IMR-90 (cell line): Measurements from ENCODE around the gene ADAMTS16. TPM values are rescaled to one million over a fixed set of nuclear protein-coding genes. Genes with fewer than 3 reads are reported as not detected.

Source experiments
- ATAC-seq: fragments of 200-7000 bp; cut with Tn5 transposase; 2 replicates; pipeline ENCODE4 v1.9.1; 2020; ENCODE audit warnings: low read depth, mild to moderate bottlenecking, moderate library complexity
- BruUV-seq: library from RNA; stranded (reverse); fragments of 400-500 nt; replicated peaks from 2 replicates; lab custom pipeline; 2021; lab: Mats Ljungman, UMichigan
- CTCF ChIA-PET: fragments of 300-600 bp; formaldehyde crosslinking; extraction: SDS; loops from one replicate; lab custom pipeline; 2021; ENCODE audit warnings: antibody characterized with exemption; lab: Yijun Ruan, JAX
- POLR2A ChIA-PET: fragments of 300-600 bp; sonication (Branson Sonifier 250); formaldehyde crosslinking; loops from one replicate; lab custom pipeline; 2022; ENCODE audit warnings: antibody characterized with exemption; ENCODE audit not compliant: unreplicated experiment; lab: Charles Lee
- DNase-seq: peaks from one replicate; pipeline ENCODE4 v3.0.0; 2013
- H2AFZ ChIP-seq: replicated peaks from 2 replicates; pipeline ENCODE3; 2013; ENCODE audit warnings: low read length, mild to moderate bottlenecking; ENCODE audit not compliant: poor library complexity
- H2AK5ac ChIP-seq: 2 replicates; pipeline ENCODE4 v1.6.1; 2013; ENCODE audit warnings: low read depth, low read length, inconsistent platforms
- H2AK9ac ChIP-seq: replicated peaks from 2 replicates; pipeline ENCODE3; 2013; ENCODE audit warnings: mild to moderate bottlenecking, low read depth, low read length, moderate library complexity; ENCODE audit not compliant: poor library complexity
- H2BK120ac ChIP-seq: 2 replicates; pipeline ENCODE4 v1.6.1; 2013; ENCODE audit warnings: low read depth, low read length, inconsistent platforms
- H2BK15ac ChIP-seq: 3 replicates; pipeline ENCODE4 v1.6.1; 2013; ENCODE audit warnings: low read depth, low read length, inconsistent platforms
- H2BK20ac ChIP-seq: 2 replicates; pipeline ENCODE4 v1.6.1; 2013; ENCODE audit warnings: low read depth, mild to moderate bottlenecking, inconsistent platforms, low read length, moderate library complexity
- H2BK5ac ChIP-seq: 2 replicates; pipeline ENCODE4 v1.6.1; 2013; ENCODE audit warnings: mild to moderate bottlenecking, low read depth, low read length, inconsistent platforms; ENCODE audit not compliant: poor library complexity, severe bottlenecking
- H3K14ac ChIP-seq: replicated peaks from 2 replicates; pipeline ENCODE4 v1.6.1; 2013; ENCODE audit warnings: low read depth, low read length, inconsistent platforms
- H3K18ac ChIP-seq: 2 replicates; pipeline ENCODE4 v1.6.1; 2013; ENCODE audit warnings: low read depth, low read length, control low read depth
- H3K23ac ChIP-seq: 2 replicates; pipeline ENCODE4 v1.6.1; 2013; ENCODE audit warnings: low read depth, low read length, inconsistent platforms
- H3K27ac ChIP-seq: 2 replicates; pipeline ENCODE4 v1.5.1; 2013; ENCODE audit warnings: mild to moderate bottlenecking, control low read depth, low read length; ENCODE audit not compliant: insufficient read depth
- H3K27me3 ChIP-seq: 2 replicates; pipeline ENCODE4 v1.6.1; 2013; ENCODE audit warnings: low read length; ENCODE audit not compliant: control insufficient read depth, insufficient read depth
- H3K36me3 ChIP-seq: 2 replicates; pipeline ENCODE4 v1.6.1; 2013; ENCODE audit warnings: low read length, mixed read lengths; ENCODE audit not compliant: control insufficient read depth, insufficient read depth
- H3K4ac ChIP-seq: 2 replicates; pipeline ENCODE4 v1.6.1; 2013; ENCODE audit warnings: low read depth, low read length, inconsistent platforms
- H3K4me1 ChIP-seq: 2 replicates; pipeline ENCODE4 v1.6.1; 2013; ENCODE audit warnings: low read length, mixed read lengths; ENCODE audit not compliant: control insufficient read depth, insufficient read depth
- H3K4me2 ChIP-seq: 2 replicates; pipeline ENCODE4 v1.6.1; 2013; ENCODE audit warnings: low read depth, mild to moderate bottlenecking, control low read depth, low read length, moderate library complexity
- H3K4me3 ChIP-seq: 2 replicates; pipeline ENCODE4 v1.5.1; 2013; ENCODE audit warnings: low read depth, mild to moderate bottlenecking, control low read depth, low read length, moderate library complexity; ENCODE audit not compliant: insufficient read depth
- H3K56ac ChIP-seq: 2 replicates; pipeline ENCODE4 v1.6.1; 2013; ENCODE audit warnings: low read length, inconsistent platforms; ENCODE audit not compliant: insufficient read depth; ENCODE audit errors: extremely low read depth
- H3K79me1 ChIP-seq, 2 experiments: 2 replicates each; pipeline ENCODE4 v1.6.1; 2013; ENCODE audit warnings: low read length in 2 of 2, inconsistent platforms in 1 of 2, low read depth in 1 of 2
- H3K9ac ChIP-seq: 2 replicates; pipeline ENCODE4 v1.6.1; 2013; ENCODE audit warnings: low read depth, low read length, control low read depth
- H3K9me1 ChIP-seq: 2 replicates; pipeline ENCODE4 v1.6.1; 2013; ENCODE audit warnings: low read length, inconsistent platforms; ENCODE audit not compliant: insufficient read depth
- H3K9me3 ChIP-seq: 2 replicates; pipeline ENCODE4 v1.6.1; 2013; ENCODE audit warnings: low read length; ENCODE audit not compliant: control insufficient read depth, insufficient read depth
- H4K20me1 ChIP-seq: 2 replicates; pipeline ENCODE4 v1.6.1; 2013; ENCODE audit warnings: low read length, inconsistent platforms; ENCODE audit not compliant: insufficient read depth
- H4K5ac ChIP-seq: 2 replicates; pipeline ENCODE4 v1.6.1; 2013; ENCODE audit warnings: mild to moderate bottlenecking, low read depth, low read length, control low read depth
- H4K8ac ChIP-seq, 2 experiments: 2 replicates each; pipeline ENCODE4 v1.6.1; 2013; ENCODE audit warnings: low read depth in 2 of 2, low read length in 2 of 2, control low read depth in 1 of 2, inconsistent platforms in 1 of 2
- H4K91ac ChIP-seq: 2 replicates; pipeline ENCODE4 v1.6.1; 2013; ENCODE audit warnings: low read depth, low read length, inconsistent platforms; ENCODE audit not compliant: insufficient read depth
- BHLHE40 ChIP-seq: fragments of 150-350 bp; IDR thresholded peaks from 2 replicates; pipeline ENCODE4 v1.6.1; 2016; ENCODE audit warnings: mild to moderate bottlenecking, low read depth, low read length
- CEBPB ChIP-seq: IDR thresholded peaks from 2 replicates; pipeline ENCODE4 v1.6.1; 2012; ENCODE audit warnings: low read depth, low read length, improper control_type of control experiment
- CHD1 ChIP-seq: IDR thresholded peaks from 2 replicates; pipeline ENCODE4 v1.6.1; 2012; ENCODE audit warnings: low read depth, low read length, improper control_type of control experiment
- CTCF ChIP-seq: conservative IDR thresholded peaks from 2 replicates; pipeline ENCODE4 v1.5.1; 2012; ENCODE audit warnings: mild to moderate bottlenecking, low read depth, low read length, improper control_type of control experiment
- ELK1 ChIP-seq: fragments of 150-350 bp; IDR thresholded peaks from 2 replicates; pipeline ENCODE4 v1.6.1; 2016; ENCODE audit warnings: low read depth, mild to moderate bottlenecking, low read length, moderate library complexity, borderline replicate concordance
- FOS ChIP-seq: fragments of 150-350 bp; IDR thresholded peaks from 2 replicates; pipeline ENCODE4 v1.6.1; 2016; ENCODE audit warnings: low read depth, low read length
- MAFK ChIP-seq: IDR thresholded peaks from 2 replicates; pipeline ENCODE4 v1.6.1; 2012; ENCODE audit warnings: low read depth, low read length, improper control_type of control experiment
- MAZ ChIP-seq: IDR thresholded peaks from 2 replicates; pipeline ENCODE4 v1.6.1; 2012; ENCODE audit warnings: low read depth, mild to moderate bottlenecking, low read length, improper control_type of control experiment, moderate library complexity, borderline replicate concordance
- MXI1 ChIP-seq: IDR thresholded peaks from 2 replicates; pipeline ENCODE4 v1.6.1; 2012; ENCODE audit warnings: low read depth, mild to moderate bottlenecking, low read length, moderate library complexity, borderline replicate concordance
- NFE2L2 ChIP-seq: fragments of 150-350 bp; IDR thresholded peaks from 2 replicates; pipeline ENCODE4 v1.6.1; 2016; ENCODE audit warnings: low read depth, mild to moderate bottlenecking, low read length
- POLR2A ChIP-seq: IDR thresholded peaks from 2 replicates; pipeline ENCODE4 v1.6.1; 2012; ENCODE audit warnings: mild to moderate bottlenecking, low read depth, low read length
- RAD21 ChIP-seq: IDR thresholded peaks from 2 replicates; pipeline ENCODE4 v1.6.1; 2012; ENCODE audit warnings: low read length, improper control_type of control experiment
- RFX5 ChIP-seq: IDR thresholded peaks from 2 replicates; pipeline ENCODE4 v1.8.0; 2012; ENCODE audit warnings: low read depth, mild to moderate bottlenecking, low read length, moderate library complexity
- SMC3 ChIP-seq: fragments of 150-350 bp; IDR thresholded peaks from 2 replicates; pipeline ENCODE4 v1.6.1; 2016; ENCODE audit warnings: low read depth, mild to moderate bottlenecking, antibody characterized with exemption, low read length, moderate library complexity
- USF2 ChIP-seq: fragments of 150-350 bp; IDR thresholded peaks from 2 replicates; pipeline ENCODE4 v1.6.1; 2017; ENCODE audit warnings: mild to moderate bottlenecking, antibody characterized with exemption, low read length, low read depth
- dilution Hi-C: fragments of 300-500 bp; cut with HindIII; formaldehyde crosslinking; loops from one replicate; pipeline ENCODE4 v1.14.3; 2018; ENCODE audit warnings: low sequenced_read_pairs; ENCODE audit not compliant: unreplicated experiment
- in situ Hi-C: fragments of 300-500 bp; cut with MboI; formaldehyde crosslinking; loops from 3 replicates; pipeline ENCODE4 v1.14.3; 2019; ENCODE audit warnings: low sequenced_read_pairs, inconsistent platforms, mixed read lengths
- intact Hi-C: fragments of 100-400 bp; cut with micrococcal nuclease; formaldehyde crosslinking; loops from 2 replicates; pipeline ENCODE4 v1.10.0; 2022
- polyA plus RNA-seq, 3 experiments: library from polyadenylated mRNA; depleted of rRNA; stranded (reverse); fragments of >200 nt; gene quantifications; 2 replicates each; pipeline ENCODE4 v1.2.3, GENCODE V29; 2012; ENCODE audit warnings: low replicate concordance in 1 of 3
- total RNA-seq: library from RNA; depleted of rRNA; stranded (reverse); fragments of >200 nt; gene quantifications from 2 replicates; pipeline ENCODE4 v1.2.3, GENCODE V29; 2012

The ADAMTS16 gene
- total and polyA plus RNA-seq, 2 of the 4 experiments (the other 2 are of a cell fraction) = 0.09 to 0.18 TPM

GRCh38 chr5:5356765-5357164 lies 216.6 kb downstream of the ADAMTS16 start:
- in situ Hi-C loops = no loop called here
- BruUV-seq = no TSS peak

More at GRCh38 chr5:5356765-5357164, 216.6 kb downstream of the ADAMTS16 start:
- DNase-seq (no peak), ATAC-seq (no peak)
- H3K79me1 ChIP-seq = no peaks in the 10 kb centered on the region
- H3K36me3 ChIP-seq = no peaks in the 10 kb centered on the region
- H3K4me1 ChIP-seq = no peaks in the 10 kb centered on the region
- H2BK15ac ChIP-seq = no peak overlapping the region
- no peak overlapping the region for H3K4ac ChIP-seq
- no peak overlapping the region for H2AK5ac ChIP-seq
- no peak for TF ChIP-seq ELK1
- no peak for TF ChIP-seq MAZ
- TF ChIP-seq FOS = no peak
- no peak for TF ChIP-seq BHLHE40
- TF ChIP-seq POLR2A = no peak
- no peak for TF ChIP-seq SMC3
- TF ChIP-seq CEBPB = no peak
- TF ChIP-seq NFE2L2 = no peak
- no peak for TF ChIP-seq RAD21
- no peak for TF ChIP-seq USF2
- TF ChIP-seq MAFK = no peak
- no peak for TF ChIP-seq CTCF
- TF ChIP-seq RFX5 = no peak
- TF ChIP-seq CHD1 = no peak
- no peak for TF ChIP-seq MXI1
- no peak overlapping the region for H2BK20ac ChIP-seq
- dilution Hi-C loops (no loop called here), intact Hi-C loops (no loop called here)
- no peak overlapping the region for H3K14ac ChIP-seq
- no peak overlapping the region for H2AFZ ChIP-seq
- H2BK120ac ChIP-seq = no peak overlapping the region
- POLR2A ChIA-PET = no interaction called here
- peaks cover 7% of the 10 kb centered on the region; the same call in 1 of the 2 replicates for H3K9me3 ChIP-seq
- peaks cover 2% of the 10 kb centered on the region; the same call in 1 of the 2 replicates for H3K9me1 ChIP-seq
- no peak overlapping the region for H3K56ac ChIP-seq
- H3K27me3 ChIP-seq = no peaks in the 10 kb centered on the region
- H4K20me1 ChIP-seq = no peaks in the 10 kb centered on the region
- no peak overlapping the region for H3K4me2 ChIP-seq
- no peak overlapping the region for H4K91ac ChIP-seq
- H3K27ac ChIP-seq = no peak overlapping the region
- H3K18ac ChIP-seq = no peak overlapping the region
- no peak overlapping the region for H2AK9ac ChIP-seq
- H4K5ac ChIP-seq = no peak overlapping the region
- no peak overlapping the region for H3K4me3 ChIP-seq
- H3K23ac ChIP-seq = no peak overlapping the region
- CTCF ChIA-PET = no interaction called here
- no peak overlapping the region for H2BK5ac ChIP-seq
- H4K8ac ChIP-seq = no peak overlapping the region
- H3K9ac ChIP-seq = no peak overlapping the region
